ENCODE measurements around the gene VTI1A. TPM values are rescaled to one million over a fixed set of nuclear protein-coding genes. Genes with fewer than 3 reads are reported as not detected.

Gene VTI1A
- total and polyA plus RNA-seq, 2 of the 13 experiments (the other 11 are each of a cell fraction or from before 2014, with no cell fraction given) = 11.7 to 32.7 TPM

- Histone ChIP-seq H3K36me3 (replicated peaks in 1 of 2; ENCODE audit: control insufficient read depth in 1 of 2, insufficient read depth in 2 of 2, low read length in 2 of 2) (peaks cover 26 to 59% of the 10 kb centered on the region in 2 experiments), H3K9ac (ENCODE audit: insufficient read depth, low read depth, low read length) (no peak overlapping the region), H3K27me3 (ENCODE audit: control insufficient read depth in 1 of 2, insufficient read depth in 2 of 2, low read length in 2 of 2) (no peaks in the 10 kb centered on the region), H3K4me2 (ENCODE audit: low read depth, low read length) (no peak overlapping the region), H3K79me2 (ENCODE audit: insufficient read depth, low read length) (no peaks in the 10 kb centered on the region), H3K27ac (ENCODE audit: extremely low read length, insufficient read depth, low read length) (no peak overlapping the region), H3K4me3 (replicated peaks in 1 of 3; ENCODE audit: insufficient read depth in 1 of 3, low read depth in 2 of 3, low read length in 3 of 3) (no peak overlapping the region), H2AFZ (ENCODE audit: low read length) (no peak overlapping the region), H4K20me1 (ENCODE audit: insufficient read depth, low read length) (no peaks in the 10 kb centered on the region), H3K9me3 (ENCODE audit: low read length) (no peaks in the 10 kb centered on the region), H3K4me1 (ENCODE audit: insufficient read depth, low read length) (no peaks in the 10 kb centered on the region)
- ATAC-seq = no peak
- no peak for DNase-seq (ENCODE audit: low spot score)
- no TSS peak for BruUV-seq (replicated peaks)
- no peak for TF ChIP-seq ZNF792 (CRISPR knock-in tag; IDR thresholded peaks at IDR 0.05)
- TF ChIP-seq ZNF101 (CRISPR knock-in tag; IDR thresholded peaks at IDR 0.05; ENCODE audit: borderline replicate concordance, low read depth) = no peak
- TF ChIP-seq CBFB (CRISPR knock-in tag; IDR thresholded peaks at IDR 0.05) = no peak
- TF ChIP-seq, protein P1, sequence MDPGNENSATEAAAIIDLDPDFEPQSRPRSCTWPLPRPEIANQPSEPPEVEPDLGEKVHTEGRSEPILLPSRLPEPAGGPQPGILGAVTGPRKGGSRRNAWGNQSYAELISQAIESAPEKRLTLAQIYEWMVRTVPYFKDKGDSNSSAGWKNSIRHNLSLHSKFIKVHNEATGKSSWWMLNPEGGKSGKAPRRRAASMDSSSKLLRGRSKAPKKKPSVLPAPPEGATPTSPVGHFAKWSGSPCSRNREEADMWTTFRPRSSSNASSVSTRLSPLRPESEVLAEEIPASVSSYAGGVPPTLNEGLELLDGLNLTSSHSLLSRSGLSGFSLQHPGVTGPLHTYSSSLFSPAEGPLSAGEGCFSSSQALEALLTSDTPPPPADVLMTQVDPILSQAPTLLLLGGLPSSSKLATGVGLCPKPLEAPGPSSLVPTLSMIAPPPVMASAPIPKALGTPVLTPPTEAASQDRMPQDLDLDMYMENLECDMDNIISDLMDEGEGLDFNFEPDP (CRISPR knock-in tag; conservative IDR thresholded peaks at IDR 0.05) = no peak
- TF ChIP-seq KAT2B (IDR thresholded peaks at IDR 0.05; ENCODE audit: borderline replicate concordance, low read depth, low read length) = no peak
- no peak for TF ChIP-seq EEA1 (CRISPR knock-in tag; IDR thresholded peaks at IDR 0.05; ENCODE audit: borderline replicate concordance)
- no peak for TF ChIP-seq ZNF746 (CRISPR knock-in tag; IDR thresholded peaks at IDR 0.05)
- no peak for TF ChIP-seq ZNF891 (CRISPR knock-in tag; IDR thresholded peaks at IDR 0.05)
- TF ChIP-seq RARG (CRISPR knock-in tag; IDR thresholded peaks at IDR 0.05; ENCODE audit: low read depth) = no peak
- no peak for TF ChIP-seq PHF5A (CRISPR knock-in tag; IDR thresholded peaks at IDR 0.05; ENCODE audit: low read depth, unreplicated experiment)
- TF ChIP-seq POLR2A (IDR thresholded peaks at IDR 0.05; ENCODE audit: insufficient read depth in 1 of 2, low read depth in 2 of 2, low read length in 2 of 2) = no peak
- no peak for TF ChIP-seq NR3C1 (CRISPR knock-in tag; IDR thresholded peaks at IDR 0.05)
- TF ChIP-seq KDM4B (CRISPR knock-in tag; IDR thresholded peaks at IDR 0.05) = no peak
- no peak for TF ChIP-seq BRD4 (CRISPR knock-in tag; IDR thresholded peaks at IDR 0.05)
- no peak for TF ChIP-seq FOXK1 (CRISPR knock-in tag; IDR thresholded peaks at IDR 0.05; ENCODE audit: borderline replicate concordance, low read depth)
- no peak for TF ChIP-seq ZFP90 (CRISPR knock-in tag; IDR thresholded peaks at IDR 0.05; ENCODE audit: borderline replicate concordance)
- no peak for TF ChIP-seq HMG20A (CRISPR knock-in tag; IDR thresholded peaks at IDR 0.05; ENCODE audit: borderline replicate concordance)
- TF ChIP-seq, protein P2, sequence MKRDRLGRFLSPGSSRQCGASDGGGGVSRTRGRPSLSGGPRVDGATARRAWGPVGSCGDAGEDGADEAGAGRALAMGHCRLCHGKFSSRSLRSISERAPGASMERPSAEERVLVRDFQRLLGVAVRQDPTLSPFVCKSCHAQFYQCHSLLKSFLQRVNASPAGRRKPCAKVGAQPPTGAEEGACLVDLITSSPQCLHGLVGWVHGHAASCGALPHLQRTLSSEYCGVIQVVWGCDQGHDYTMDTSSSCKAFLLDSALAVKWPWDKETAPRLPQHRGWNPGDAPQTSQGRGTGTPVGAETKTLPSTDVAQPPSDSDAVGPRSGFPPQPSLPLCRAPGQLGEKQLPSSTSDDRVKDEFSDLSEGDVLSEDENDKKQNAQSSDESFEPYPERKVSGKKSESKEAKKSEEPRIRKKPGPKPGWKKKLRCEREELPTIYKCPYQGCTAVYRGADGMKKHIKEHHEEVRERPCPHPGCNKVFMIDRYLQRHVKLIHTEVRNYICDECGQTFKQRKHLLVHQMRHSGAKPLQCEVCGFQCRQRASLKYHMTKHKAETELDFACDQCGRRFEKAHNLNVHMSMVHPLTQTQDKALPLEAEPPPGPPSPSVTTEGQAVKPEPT (CRISPR knock-in tag; IDR thresholded peaks at IDR 0.05; ENCODE audit: low read depth) = no peak
- TF ChIP-seq ZNF740 (CRISPR knock-in tag; IDR thresholded peaks at IDR 0.05) = no peak
- no peak for TF ChIP-seq TBP (CRISPR knock-in tag; IDR thresholded peaks at IDR 0.05)
- ChIA-PET CTCF (ENCODE audit: low intra/inter-chr PET ratio, low total read pairs) (no interaction called here), POLR2A (no interaction called here)
- in situ Hi-C loops (cut with HindIII; ENCODE audit: extremely low pct_ligation_motif_present, low pct_unique_long_range_greater_than_20kb) (no loop called here), intact Hi-C loops (cut with micrococcal nuclease; ENCODE audit: unreplicated experiment) (no loop called here)
- WGBS (ENCODE audit: low lambda C conversion rate) = 98% methylated on average over 3 of the region's 3 CpGs
- FAIRE-seq = no peak
Measured at GRCh38 chr10:112421731-112422130, 25.3 kb upstream of the VTI1A start.

Data from HepG2 (cell line).